ENCODE data around the gene HEMK1.

The HEMK1 gene

DNA sequence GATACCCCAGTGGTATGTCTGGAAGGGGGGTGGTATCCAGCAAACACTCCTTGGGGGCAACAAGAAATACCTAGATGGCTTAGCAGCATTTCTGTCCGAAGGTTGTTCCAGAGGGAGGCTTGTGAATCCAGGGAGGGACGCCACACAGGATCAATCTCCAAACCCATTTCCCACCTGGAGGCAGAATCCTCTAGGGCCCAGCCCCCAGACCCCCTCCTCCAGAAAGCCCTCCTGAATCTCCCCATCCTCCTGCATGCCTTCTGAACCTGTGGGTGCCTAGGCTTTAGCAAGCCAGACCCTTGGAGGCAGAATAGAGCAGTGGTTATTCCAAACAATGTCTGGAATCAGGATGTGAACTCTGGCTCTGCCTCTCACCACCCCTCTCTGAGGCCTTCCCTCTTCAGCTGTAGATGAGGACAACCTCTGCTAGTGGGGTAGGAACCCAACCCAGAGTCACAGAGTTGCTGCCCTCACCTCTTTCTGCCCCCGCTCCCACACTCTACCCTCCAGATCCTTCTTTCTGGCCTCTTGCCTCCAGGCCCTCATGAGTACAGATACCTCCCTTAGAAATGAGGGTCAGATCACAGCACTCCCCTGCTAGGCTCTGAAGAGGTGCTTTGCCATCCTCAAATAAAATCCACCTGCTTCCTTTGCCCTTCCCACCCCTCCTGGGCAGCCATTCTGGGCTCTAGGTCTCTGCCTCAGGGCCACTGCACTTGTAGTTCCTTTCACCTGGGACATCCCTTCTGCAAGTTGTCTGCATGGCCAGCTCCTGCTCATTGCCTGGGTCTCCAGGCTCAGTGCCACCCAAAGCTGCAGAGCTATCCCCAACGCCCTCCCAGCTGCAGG is 34.2 kb downstream of the HEMK1 start:
- DNase-seq, result peak; percentile 25

DNA sequence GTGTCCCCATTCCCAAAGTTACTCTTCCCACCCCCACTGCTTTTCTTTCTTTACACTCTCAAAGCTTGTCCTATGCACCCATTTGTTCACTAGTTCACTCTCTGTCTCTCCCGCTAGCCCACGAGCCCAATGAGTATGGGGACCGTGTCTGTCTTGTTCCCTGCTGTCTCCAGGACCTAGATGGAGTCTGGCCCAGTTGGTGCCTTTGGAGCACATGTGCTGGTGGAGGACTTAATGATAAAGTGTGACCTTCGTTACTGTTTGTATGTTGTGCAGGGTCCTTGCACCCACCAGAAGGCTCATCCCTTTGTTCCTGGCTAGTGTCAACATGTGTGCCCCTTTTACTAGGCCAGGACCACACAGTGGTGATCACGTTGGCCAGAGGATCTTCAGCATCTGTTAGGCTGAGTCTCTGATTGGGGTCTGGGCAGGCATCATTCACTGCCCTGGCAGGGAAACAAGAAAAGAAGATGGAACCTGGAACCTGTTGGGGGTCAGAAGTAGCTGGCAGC is 34.8 kb downstream of the HEMK1 start:
- peak; percentile 20 for DNase-seq

DNA sequence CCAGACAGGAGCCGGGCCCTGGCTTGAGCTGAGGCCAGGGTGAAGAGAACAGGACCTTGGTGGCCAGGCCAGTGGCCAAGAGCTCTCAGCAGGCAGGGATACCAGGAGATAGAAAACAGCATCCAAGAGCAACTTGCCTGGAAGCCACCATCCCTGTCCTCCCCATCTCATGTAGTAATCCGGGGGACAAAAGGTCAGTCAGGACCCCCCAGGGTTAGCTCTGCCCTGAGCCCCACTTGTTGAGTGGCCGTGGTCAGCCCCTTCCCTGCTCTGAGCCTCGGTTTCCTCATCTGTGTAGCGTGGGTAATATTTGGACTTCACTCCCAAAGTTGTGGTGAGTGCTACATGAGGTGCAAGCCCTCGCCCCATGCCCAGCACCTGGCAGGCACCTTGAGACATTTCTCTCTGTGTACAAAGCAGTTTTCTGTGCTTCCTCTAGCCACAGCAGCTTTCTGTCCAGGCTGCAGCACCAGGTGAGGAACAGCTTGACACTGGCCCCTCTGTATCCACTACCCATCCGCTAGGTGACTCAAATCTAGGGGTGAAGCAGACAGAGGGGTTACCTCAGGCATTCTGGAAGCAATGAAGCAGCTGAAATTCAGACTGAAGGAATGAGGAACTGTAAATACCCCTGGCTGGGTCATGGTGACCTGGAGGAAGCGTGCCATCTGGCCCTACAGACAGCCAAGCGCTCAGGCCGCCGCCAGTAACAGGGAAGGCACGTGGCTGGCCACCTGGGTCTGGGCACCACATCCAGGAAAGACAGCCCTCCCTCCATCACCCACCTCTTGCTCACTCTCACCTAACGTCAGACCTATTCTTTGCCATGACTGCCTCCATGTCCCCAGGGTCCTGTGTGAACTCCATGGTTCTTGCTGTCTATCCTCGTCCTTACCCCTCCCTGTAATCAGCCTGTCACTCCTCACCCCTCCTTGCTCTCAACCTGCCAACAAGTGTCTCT is 35.6 kb downstream of the HEMK1 start:
- DNase-seq, result peak; percentile 34

DNA sequence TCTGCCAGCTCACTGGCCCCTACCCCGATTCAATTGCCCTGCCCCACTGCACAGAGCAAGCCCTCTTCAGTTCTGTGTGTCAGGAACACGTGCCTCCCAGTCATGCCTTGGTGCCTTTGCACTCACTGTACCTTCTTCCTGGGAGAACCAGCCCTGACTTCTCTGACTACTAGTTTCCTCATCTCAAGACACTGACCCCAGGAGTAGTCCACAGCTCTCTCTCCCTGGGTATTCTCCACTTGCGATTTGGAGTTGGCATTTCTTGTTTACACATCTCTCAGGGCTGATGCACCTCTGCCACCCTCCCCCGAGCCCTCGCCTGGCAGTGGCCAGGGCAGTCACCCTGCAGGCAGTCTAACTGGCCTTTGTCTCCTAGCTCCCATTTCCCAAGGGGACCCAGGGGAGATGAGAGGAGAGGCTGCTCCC is 36.6 kb downstream of the HEMK1 start:
- peak; percentile 44 for DNase-seq

DNA sequence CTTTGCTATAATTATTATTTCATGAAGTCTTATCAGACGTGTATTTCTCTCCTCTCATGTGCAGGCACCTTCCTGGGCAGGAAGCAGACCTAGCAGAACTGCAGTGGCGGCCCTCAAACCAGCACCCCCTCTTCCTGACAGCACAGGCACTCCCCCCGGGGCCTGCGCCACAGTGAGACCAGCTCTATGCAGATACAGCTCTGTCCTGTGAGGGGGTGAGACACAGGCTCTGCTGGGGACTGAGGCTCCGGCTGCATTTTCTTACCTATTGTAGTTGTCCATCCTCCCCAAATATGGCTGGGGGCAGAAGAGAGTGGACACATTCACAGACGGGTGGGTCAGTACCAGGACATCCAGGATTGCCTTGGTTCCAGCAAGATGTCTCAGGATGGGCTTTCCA is 37.3 kb downstream of the HEMK1 start:
- DNase-seq, result peak; percentile 58

DNA sequence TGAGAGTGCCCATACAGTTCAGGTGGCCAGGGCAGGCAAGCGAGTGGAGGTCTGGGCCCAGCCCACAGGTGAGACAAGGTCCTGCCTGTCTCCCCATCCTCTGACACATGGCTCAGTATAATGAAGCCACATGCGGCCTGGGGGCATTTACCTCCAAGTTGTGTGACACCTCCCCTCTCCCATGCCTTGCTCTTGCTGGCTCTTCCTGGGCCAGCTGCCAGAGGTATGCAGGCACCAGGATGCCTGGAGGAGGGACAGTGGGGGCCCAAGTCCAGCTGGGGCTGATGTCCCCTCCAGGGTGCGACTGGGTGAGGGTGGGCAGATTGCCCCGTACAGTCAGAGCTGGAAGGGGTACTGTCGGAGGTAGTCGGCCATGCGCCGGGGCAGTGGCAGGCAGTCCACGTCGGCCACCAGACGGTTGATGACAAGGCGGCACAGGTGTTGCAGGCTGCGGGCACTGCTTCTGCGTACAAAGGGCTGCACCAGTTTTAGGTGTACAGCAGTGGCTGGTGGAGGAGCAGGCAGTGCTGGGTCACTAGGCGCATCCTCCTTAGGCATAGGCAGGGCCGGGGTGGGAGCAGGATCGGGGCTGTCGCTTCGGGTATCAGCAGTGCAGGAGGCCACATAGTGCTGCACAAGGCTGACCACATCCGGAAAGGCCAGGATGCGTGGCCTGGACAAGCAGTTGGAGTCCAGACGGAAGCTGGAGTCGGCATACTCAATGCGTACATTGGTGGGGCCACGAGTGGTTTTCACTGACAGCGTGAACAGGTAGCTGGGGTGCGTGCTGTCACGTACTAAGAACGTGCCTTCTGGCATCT is 38.2 kb downstream of the HEMK1 start:
- DNase-seq, result peak; percentile 62

DNA sequence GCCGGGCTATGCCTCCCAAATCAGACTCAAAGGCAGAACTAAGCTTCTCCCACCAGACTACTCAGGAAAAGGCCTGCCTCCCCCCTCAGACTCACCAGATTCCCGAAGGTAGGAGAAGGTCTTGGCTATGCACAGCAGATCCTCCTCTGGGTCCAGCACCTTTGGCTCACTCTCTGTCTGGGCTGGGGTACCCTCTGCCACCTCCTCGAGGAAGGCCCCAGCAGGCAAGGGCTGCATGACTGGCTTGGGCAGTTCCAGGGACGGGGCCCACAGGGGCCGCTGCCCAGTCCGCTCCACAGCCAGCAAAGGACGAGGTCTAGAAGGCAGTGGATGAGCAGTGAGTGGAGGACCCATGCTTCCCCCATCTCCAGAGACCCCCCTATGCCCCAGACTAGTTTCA is 39.0 kb downstream of the HEMK1 start:
- no peak for DNase-seq

DNA sequence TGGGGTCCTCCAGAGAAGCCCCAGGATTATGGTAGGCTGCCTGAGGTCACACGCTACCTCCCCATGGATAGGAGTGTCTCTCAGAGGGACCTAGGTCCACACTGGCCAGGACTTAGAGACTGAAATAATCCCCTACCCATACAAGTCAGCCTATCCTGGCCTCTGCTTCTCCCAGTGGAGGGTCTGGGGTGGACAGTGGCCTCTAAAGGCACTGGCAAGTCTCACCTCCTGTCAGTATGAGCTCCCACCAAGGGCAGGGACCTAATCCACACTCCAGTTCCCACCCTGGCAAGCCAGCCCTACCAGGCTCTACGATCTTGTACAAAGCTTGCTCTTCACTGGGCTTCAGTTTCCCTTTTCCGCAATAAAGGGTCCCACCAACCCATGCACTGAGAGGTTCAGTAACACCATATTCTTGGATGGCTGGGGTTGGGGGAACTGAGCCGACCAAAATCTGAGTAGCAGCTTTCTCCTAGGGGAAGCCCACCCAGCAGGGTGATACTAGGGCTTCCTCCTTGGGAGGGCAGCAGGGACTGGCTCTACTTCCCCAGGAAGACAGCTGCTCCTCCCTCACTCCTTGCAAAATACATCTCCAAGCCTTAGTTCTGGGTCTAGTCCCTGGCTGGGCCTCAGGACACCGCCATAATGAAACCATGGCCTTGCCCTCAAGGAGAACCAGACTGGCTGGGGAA is 39.9 kb downstream of the HEMK1 start:
- no peak for DNase-seq

DNA sequence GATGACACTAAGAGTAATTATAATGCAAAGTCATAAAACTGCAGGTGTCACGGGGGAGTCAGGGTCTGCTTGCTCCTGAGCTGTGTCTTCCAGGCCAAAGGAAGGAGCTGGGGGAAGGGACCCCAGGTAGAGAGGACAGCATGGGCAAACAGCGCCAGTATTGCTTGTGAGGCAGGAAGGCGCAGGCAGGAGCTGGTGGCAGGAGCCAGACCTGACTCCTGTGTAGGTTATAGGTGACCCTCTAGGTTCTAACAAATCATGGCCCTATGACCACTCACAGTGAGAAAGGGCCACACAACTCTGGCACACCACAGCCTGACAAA is 40.4 kb downstream of the HEMK1 start:
- peak; percentile 31 for DNase-seq

DNA sequence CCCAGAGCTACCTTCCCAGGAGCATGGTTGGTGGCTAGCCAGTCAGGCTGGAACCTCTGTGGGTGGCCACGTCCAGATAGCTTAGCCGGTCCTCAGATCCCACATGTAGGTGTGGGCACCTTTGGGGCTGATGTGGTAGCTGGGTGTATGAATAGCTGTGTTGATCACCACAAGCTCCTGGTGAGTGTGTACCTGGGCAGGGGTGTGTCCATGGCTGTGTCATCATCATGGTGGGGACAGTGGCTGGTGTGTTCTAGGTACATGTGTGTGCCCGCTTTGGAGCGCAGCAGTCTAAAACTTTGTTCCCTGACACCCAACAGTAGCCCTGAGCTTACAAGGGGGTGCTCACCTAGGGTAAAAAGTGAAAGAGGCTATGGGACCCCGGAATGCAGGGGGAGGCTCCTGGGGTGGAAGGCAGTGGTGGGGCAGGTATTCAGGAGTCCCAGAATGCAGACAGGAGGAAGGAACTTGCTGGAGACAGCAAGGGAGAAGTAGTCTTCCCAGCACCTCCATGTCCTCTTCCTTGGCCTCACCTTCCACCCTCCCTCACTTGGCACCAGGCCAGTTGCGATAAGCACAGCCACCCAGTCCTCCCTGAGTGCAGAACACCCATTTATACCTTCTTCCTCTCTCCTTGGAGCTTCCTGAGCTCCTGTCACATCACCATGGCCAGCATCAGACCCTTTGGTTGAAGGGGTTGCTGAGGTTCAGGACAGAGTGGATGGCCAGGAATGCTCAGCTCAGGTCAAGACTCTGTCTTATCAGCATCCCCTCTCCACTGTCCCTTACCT is 41.1 kb downstream of the HEMK1 start:
- DNase-seq, result peak; percentile 47

DNA sequence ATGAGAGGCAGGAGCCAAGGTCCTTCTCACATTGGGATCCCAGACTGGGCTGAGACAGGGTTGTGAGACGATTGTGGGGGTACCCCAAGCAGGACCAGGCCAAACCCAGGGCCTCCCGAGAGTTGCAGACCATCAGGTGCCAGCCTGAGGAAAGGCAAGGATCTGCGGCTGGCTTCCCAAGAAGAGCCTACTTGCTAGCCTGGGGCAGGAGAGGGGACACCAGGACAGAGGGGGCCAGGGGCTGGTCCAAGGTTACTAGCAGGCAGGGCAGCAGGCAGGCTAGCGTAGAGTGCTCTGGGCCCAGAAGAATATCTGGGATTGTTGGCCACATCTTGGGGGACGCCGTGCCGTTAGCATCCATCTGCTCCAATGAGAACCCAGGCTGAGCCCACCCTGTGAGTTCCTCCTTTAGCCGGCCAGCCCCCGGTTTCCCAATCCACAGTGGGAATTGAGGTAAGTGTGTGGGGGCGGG is 41.7 kb downstream of the HEMK1 start:
- no peak for DNase-seq

DNA sequence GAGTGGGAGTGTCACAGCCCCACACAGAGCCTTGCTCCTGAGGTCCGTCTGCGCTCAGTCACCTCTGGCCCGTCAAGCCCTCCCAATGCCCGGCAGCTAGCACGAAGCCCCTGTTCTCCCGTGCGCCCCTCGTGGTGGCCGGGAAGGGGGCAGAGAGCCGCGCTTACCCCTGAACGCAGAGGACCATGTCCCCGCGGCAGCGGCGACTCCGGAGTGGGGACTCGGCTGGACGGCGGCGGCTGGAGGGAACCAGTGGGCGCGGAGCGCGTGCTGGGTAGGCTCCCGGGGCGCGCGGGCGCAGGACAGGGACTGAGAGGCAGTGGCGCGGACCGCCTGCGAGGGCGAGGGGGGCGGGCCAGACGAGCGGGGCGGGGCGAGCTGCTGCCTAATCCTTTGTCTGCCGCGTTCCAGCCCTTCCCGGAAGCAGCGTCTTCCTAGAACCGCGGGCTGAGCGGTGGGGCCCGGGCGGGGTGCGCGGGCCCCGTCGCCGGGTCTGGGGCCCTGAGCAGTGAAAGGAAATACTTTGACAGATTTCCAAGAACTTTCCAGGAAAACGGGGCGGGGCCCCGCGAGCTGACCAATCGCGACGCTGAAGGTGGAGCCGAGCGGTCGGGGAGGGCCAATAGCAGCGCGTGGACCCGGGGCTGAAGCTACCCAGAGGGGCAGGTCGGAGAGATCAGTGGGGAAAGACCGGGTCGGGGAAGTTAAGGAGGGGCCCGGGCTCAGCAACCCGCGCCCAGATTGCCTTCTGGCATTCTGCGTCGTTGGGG is 42.3 kb downstream of the HEMK1 start, which contains the start of gene CISH:
TSS of gene CISH (minus strand) at position 311 of the 770 bp plus-strand sequence. CDS start at position 187, 124 bp downstream.
- DNase-seq, result peak; percentile 99

DNA sequence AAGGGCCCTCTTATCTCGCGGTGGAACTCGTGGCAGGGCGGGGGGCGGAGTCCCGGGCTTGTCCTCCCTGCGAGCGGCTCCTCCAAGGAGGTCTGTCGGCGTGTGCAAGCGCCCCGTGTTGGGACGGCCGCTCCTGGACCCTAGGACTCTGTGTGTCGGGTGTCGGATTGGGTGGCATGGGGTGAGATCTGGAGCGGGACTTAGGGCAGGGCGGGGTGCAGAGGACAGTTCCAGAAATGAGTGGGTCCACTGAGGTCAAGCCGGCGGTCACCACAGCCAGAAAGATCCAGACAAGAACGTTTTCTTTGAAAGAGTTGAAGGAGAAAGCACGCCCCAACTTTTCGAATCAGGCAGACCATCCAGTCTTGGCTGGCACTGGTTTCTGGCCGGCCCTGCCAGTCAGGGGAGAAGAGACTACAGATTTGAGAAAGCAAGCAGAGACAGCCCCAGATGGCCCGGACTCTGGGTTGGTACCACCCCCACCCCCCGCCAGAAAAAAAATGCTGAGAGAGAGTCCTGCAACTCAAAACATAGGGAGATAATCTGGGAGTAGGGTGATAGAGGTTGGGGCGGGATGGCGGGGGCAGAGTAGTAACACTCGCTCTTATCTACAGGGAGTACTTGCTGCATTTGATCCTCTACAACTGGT is 43.0 kb downstream of the HEMK1 start:
- no peak for DNase-seq

DNA sequence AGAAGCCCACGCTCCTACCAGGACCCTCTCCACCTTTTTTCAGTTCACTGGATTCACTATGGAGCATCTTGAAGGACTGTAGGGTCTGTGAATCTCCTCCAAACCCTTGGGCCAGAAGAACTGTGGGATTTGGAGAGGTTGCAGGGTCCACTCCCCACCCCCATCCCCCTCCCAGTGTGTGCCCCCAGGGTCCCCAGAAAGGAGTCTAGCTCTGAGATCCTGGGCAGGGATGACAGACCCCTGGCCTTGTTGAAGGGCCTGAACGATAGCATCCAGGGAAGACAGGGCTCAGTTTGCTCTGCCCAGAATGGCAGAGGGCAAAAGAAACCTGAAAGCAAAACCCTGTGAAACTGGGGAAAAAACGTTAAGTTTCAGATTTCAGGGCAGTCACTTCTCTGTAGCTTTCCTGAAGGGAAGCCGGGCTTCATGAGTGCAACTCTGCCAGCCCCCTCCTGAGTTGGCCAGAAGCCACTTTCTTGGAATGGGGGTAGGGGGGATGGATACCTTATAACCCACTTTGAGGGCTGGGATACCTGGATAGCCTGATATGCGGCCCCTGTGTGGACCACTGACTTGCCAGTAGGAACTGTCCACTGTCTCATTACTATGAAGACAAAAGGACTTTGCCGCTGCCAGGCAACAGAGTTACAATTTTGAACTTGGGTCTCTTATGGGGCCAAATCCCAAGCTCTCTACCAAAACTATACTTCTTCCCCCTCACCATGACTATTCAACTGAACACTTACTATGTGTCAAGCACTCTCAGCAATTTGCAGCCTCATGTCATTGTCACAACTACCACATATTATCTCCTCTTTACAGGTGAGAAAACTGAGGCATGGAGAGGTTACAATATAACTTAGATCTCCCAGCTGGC is 43.9 kb downstream of the HEMK1 start:
- DNase-seq, result no peak

DNA sequence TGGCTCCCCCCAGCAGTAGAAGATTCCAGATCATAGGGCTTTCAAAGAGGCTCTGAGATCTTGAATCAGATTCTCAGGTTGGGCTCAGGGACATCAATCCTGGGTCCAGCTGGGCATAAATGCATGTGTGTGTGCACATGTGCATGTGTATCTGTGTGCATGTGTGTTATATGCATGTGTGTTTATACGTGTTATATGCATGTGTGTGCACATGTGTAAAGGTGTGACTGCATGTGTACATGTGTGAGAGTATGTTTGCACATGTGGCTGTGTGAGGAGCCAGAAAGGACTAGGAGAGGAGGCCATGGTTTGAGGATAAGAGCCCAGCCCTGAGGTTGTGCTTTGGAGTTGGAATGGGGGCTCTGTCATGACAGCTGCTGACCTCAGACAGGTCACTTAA is 45.9 kb downstream of the HEMK1 start:
- no peak for DNase-seq

DNA sequence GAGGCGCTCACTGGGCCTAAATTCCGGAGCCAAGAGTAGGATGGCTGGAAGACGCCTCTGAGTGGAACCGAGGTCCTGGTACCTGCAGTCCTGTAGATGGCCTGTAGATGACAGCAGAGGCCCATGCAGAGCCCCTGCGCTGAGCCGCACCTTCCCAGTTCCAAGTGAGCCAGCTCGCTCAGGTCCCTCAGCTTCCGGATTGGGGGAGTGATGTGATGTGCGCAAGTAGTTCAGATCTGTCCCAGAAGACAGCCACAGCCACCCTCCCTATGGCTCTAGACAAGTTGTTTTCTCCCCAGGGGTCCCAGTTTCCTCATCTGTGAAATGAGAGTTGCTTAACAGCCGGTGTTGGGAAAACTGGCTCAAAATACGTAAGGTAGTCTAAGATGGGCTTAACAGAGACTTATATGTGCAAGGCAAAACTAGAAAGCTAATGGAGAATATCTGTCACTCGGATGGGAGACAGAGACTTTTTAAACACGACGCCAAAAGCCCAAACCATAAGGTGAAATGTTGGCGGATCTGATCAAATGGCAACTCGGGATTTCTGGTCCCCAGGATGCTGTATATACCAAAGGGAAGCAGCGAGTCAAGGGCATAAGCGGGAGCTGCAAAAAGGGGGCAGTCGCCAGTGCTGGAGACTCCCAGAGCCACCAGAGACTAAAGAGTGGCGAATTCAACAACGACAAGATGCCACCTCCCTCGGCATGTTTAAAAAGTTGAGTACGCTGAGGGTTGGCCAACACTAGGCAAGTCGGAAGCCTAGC is 46.9 kb downstream of the HEMK1 start:
- peak; percentile 92 for DNase-seq

DNA sequence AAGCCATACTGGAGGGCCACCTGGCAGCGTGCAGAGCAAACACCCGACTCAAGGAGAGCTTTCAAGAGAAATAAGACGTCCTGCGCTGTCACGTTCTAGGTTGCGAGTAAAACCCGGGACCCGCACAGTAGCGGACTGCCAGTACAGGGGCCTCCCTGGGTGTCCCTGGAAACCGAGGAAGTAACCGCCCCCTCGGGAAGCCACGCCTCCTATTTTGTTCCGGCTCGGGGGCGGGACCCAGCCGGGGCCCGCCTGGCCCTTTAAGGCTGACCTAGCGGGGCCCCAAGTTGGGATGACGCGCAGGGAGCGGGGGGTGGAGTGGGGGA is 47.4 kb downstream of the HEMK1 start:
- DNase-seq, result peak; percentile 97
